ENCODE measurements around the gene FGD4.

FGD4 gene

GRCh38 chr12:32455607-32456071 is 56.3 kb downstream of the FGD4 start:
- no peak for DNase-seq (ENCODE audit: low read depth in 2 of 2)

GRCh38 chr12:32457251-32458025 is 58.1 kb downstream of the FGD4 start:
- no peak for DNase-seq (ENCODE audit: low read depth in 2 of 2)

- no peak for DNase-seq (ENCODE audit: low read depth in 2 of 2)
These were observed 61.3 kb downstream of the FGD4 start for GRCh38 chr12:32460638-32461037.

GRCh38 chr12:32462908-32463307 is 63.5 kb downstream of the FGD4 start:
- no peak for DNase-seq (ENCODE audit: low read depth in 2 of 2)

GRCh38 chr12:32466187-32466586 is 66.8 kb downstream of the FGD4 start:
- DNase-seq (ENCODE audit: low read depth in 2 of 2) = no peak

GRCh38 chr12:32466986-32467711 is 67.8 kb downstream of the FGD4 start:
- no peak for DNase-seq (ENCODE audit: low read depth in 2 of 2)

- no peak for DNase-seq (ENCODE audit: low read depth in 2 of 2)
These were observed 68.9 kb downstream of the FGD4 start for GRCh38 chr12:32467959-32468863.

- DNase-seq (ENCODE audit: low read depth in 2 of 2) = no peak
These were observed 71.6 kb downstream of the FGD4 start for GRCh38 chr12:32470936-32471470.

GRCh38 chr12:32471591-32472001 is 72.2 kb downstream of the FGD4 start:
- no peak for DNase-seq (ENCODE audit: low read depth in 2 of 2)

- DNase-seq (ENCODE audit: low read depth in 2 of 2) = no peak
These were observed 76.4 kb downstream of the FGD4 start for GRCh38 chr12:32475724-32476123.

- DNase-seq (ENCODE audit: low read depth in 2 of 2) = no peak
These were observed 77.1 kb downstream of the FGD4 start for GRCh38 chr12:32476446-32476845.

- no peak for DNase-seq (ENCODE audit: low read depth in 2 of 2)
These were observed 78.4 kb downstream of the FGD4 start for GRCh38 chr12:32477714-32478113.

- DNase-seq (ENCODE audit: low read depth in 2 of 2) = no peak
These were observed 78.8 kb downstream of the FGD4 start for GRCh38 chr12:32478166-32478565.

- DNase-seq (ENCODE audit: low read depth in 2 of 2) = no peak
These were observed 79.7 kb downstream of the FGD4 start for GRCh38 chr12:32478858-32479725.

GRCh38 chr12:32482226-32482625 is 82.9 kb downstream of the FGD4 start:
- no peak for DNase-seq (ENCODE audit: low read depth in 2 of 2)

GRCh38 chr12:32483499-32483898 is 84.1 kb downstream of the FGD4 start:
- DNase-seq (ENCODE audit: low read depth in 2 of 2) = no peak

- no peak for DNase-seq (ENCODE audit: low read depth in 2 of 2)
These were observed 84.6 kb downstream of the FGD4 start for GRCh38 chr12:32483993-32484392.

- DNase-seq (ENCODE audit: low read depth in 2 of 2) = no peak
These were observed 86.8 kb downstream of the FGD4 start for GRCh38 chr12:32486158-32486557.

GRCh38 chr12:32488132-32488531 is 88.8 kb downstream of the FGD4 start:
- no peak for DNase-seq (ENCODE audit: low read depth in 2 of 2)

- no peak for DNase-seq (ENCODE audit: low read depth in 2 of 2)
These were observed 89.7 kb downstream of the FGD4 start for GRCh38 chr12:32489070-32489469.

GRCh38 chr12:32490801-32491200 is 91.4 kb downstream of the FGD4 start:
- no peak for DNase-seq (ENCODE audit: low read depth in 2 of 2)
